ENCODE measurements around the gene ANKRD30A. TPM values are rescaled to one million over a fixed set of nuclear protein-coding genes. Genes with fewer than 3 reads are reported as not detected.

ANKRD30A gene
- total RNA-seq, 1 experiment from 2014 or later: not detected

DNA sequence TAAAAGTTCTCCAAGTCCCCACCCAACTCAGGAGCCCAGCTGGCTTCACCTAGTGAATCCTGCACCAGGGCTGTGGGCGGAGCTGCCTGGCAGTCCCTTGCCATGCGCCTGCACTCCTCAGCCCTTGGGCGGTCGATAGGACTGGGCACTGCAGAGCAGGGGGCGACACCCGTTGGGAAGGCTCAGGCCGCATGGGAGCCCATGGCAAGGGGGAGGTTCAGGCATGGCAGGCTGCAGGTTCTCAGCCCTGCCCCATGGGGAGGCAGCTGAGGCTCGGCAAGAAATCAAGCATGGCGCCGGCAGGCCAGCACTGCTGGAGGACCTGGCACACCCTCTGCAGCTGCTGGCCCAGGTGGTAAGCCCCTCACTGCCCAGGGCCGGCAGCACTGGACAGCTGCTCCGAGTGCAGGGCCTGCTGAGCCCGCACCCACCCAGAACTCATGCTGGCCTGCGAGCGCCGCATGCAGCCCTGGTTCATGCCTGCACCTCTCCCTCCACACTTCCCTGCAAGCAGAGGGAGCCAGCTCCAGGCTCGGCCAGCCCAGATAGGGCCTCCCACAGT, 149.9 kb downstream of the ANKRD30A start:
- H3K27ac Mint-ChIP-seq: no peak overlapping the region
- H3K27me3 Mint-ChIP-seq (ENCODE audit: low read depth): peaks cover 24% of the 10 kb centered on the region
- no peaks in the 10 kb centered on the region for H3K4me1 Mint-ChIP-seq
- peaks cover 85% of the 10 kb centered on the region for H3K9me3 Mint-ChIP-seq
- ChIA-PET POLR2A (no interaction called here), CTCF (no interaction called here)
- ATAC-seq (no peak), DNase-seq (ENCODE audit: low spot score) (no peak)
- peaks cover 71% of the 10 kb centered on the region for H3K36me3 Mint-ChIP-seq
- TF ChIP-seq TEAD1 (CRISPR knock-in tag; IDR thresholded peaks at IDR 0.05): no peak
- TF ChIP-seq TCF7 (CRISPR knock-in tag; IDR thresholded peaks at IDR 0.05; ENCODE audit: low read depth): no peak
- no peak for TF ChIP-seq GRHL2 (CRISPR knock-in tag; IDR thresholded peaks at IDR 0.05; ENCODE audit: insufficient replicate concordance, severe bottlenecking)
- TF ChIP-seq, protein P1, sequence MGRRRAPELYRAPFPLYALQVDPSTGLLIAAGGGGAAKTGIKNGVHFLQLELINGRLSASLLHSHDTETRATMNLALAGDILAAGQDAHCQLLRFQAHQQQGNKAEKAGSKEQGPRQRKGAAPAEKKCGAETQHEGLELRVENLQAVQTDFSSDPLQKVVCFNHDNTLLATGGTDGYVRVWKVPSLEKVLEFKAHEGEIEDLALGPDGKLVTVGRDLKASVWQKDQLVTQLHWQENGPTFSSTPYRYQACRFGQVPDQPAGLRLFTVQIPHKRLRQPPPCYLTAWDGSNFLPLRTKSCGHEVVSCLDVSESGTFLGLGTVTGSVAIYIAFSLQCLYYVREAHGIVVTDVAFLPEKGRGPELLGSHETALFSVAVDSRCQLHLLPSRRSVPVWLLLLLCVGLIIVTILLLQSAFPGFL (CRISPR knock-in tag; IDR thresholded peaks at IDR 0.05; ENCODE audit: borderline replicate concordance): no peak
- TF ChIP-seq, protein P2, sequence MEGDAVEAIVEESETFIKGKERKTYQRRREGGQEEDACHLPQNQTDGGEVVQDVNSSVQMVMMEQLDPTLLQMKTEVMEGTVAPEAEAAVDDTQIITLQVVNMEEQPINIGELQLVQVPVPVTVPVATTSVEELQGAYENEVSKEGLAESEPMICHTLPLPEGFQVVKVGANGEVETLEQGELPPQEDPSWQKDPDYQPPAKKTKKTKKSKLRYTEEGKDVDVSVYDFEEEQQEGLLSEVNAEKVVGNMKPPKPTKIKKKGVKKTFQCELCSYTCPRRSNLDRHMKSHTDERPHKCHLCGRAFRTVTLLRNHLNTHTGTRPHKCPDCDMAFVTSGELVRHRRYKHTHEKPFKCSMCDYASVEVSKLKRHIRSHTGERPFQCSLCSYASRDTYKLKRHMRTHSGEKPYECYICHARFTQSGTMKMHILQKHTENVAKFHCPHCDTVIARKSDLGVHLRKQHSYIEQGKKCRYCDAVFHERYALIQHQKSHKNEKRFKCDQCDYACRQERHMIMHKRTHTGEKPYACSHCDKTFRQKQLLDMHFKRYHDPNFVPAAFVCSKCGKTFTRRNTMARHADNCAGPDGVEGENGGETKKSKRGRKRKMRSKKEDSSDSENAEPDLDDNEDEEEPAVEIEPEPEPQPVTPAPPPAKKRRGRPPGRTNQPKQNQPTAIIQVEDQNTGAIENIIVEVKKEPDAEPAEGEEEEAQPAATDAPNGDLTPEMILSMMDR (IDR thresholded peaks at IDR 0.05): no peak
- TF ChIP-seq KAT7 (CRISPR knock-in tag; IDR thresholded peaks at IDR 0.05; ENCODE audit: borderline replicate concordance): no peak
- TF ChIP-seq, protein P3, sequence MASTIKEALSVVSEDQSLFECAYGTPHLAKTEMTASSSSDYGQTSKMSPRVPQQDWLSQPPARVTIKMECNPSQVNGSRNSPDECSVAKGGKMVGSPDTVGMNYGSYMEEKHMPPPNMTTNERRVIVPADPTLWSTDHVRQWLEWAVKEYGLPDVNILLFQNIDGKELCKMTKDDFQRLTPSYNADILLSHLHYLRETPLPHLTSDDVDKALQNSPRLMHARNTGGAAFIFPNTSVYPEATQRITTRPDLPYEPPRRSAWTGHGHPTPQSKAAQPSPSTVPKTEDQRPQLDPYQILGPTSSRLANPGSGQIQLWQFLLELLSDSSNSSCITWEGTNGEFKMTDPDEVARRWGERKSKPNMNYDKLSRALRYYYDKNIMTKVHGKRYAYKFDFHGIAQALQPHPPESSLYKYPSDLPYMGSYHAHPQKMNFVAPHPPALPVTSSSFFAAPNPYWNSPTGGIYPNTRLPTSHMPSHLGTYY (CRISPR knock-in tag; IDR thresholded peaks at IDR 0.05): no peak
- TF ChIP-seq, protein P4, sequence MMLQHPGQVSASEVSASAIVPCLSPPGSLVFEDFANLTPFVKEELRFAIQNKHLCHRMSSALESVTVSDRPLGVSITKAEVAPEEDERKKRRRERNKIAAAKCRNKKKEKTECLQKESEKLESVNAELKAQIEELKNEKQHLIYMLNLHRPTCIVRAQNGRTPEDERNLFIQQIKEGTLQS (CRISPR knock-in tag; conservative IDR thresholded peaks at IDR 0.05): no peak
- no peak for TF ChIP-seq FOXP1 (CRISPR knock-in tag; IDR thresholded peaks at IDR 0.05; ENCODE audit: borderline replicate concordance)
- TF ChIP-seq, protein P5, sequence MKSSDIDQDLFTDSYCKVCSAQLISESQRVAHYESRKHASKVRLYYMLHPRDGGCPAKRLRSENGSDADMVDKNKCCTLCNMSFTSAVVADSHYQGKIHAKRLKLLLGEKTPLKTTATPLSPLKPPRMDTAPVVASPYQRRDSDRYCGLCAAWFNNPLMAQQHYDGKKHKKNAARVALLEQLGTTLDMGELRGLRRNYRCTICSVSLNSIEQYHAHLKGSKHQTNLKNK (CRISPR knock-in tag; IDR thresholded peaks at IDR 0.05): no peak
- no peak overlapping the region for H3K4me3 Mint-ChIP-seq

DNA sequence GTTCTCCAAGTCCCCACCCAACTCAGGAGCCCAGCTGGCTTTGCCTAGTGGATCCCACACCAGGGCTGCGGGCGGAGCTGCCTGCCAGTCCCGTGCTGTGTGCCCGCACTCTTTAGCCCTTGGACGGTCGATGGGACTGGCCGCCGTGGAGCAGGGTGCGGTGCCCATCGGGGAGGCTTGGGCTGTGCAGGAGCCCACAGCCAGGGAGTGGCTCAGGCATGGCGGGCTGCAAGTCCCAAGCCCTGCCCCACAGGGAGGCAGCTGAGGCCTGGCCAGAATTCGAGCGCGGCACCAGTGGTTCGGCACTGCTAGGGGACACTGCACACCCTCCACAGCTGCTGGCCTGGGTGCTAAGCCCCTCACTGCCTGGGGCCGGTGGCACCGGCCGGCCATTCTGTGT, 159.7 kb downstream of the ANKRD30A start:
- DNase-seq (ENCODE audit: low spot score): no peak
- POLR2A ChIA-PET: no interaction called here
- ATAC-seq: no peak
- H3K4me1 Mint-ChIP-seq: no peaks in the 10 kb centered on the region
- H3K4me3 Mint-ChIP-seq: no peak overlapping the region
- no peak overlapping the region for H3K27ac Mint-ChIP-seq
- H3K27me3 Mint-ChIP-seq (ENCODE audit: low read depth): peaks cover 20% of the 10 kb centered on the region
- peaks cover 85% of the 10 kb centered on the region for H3K9me3 Mint-ChIP-seq
- CTCF ChIA-PET: no interaction called here
- peaks cover 84% of the 10 kb centered on the region for H3K36me3 Mint-ChIP-seq
- TF ChIP-seq, protein P6, sequence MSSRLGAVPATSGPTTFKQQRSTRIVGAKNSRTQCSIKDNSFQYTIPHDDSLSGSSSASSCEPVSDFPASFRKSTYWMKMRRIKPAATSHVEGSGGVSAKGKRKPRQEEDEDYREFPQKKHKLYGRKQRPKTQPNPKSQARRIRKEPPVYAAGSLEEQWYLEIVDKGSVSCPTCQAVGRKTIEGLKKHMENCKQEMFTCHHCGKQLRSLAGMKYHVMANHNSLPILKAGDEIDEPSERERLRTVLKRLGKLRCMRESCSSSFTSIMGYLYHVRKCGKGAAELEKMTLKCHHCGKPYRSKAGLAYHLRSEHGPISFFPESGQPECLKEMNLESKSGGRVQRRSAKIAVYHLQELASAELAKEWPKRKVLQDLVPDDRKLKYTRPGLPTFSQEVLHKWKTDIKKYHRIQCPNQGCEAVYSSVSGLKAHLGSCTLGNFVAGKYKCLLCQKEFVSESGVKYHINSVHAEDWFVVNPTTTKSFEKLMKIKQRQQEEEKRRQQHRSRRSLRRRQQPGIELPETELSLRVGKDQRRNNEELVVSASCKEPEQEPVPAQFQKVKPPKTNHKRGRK (CRISPR knock-in tag; IDR thresholded peaks at IDR 0.05; ENCODE audit: borderline replicate concordance): no peak
- TF ChIP-seq, protein P7, sequence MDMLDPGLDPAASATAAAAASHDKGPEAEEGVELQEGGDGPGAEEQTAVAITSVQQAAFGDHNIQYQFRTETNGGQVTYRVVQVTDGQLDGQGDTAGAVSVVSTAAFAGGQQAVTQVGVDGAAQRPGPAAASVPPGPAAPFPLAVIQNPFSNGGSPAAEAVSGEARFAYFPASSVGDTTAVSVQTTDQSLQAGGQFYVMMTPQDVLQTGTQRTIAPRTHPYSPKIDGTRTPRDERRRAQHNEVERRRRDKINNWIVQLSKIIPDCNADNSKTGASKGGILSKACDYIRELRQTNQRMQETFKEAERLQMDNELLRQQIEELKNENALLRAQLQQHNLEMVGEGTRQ (CRISPR knock-in tag; IDR thresholded peaks at IDR 0.05): no peak
- TF ChIP-seq ZNF416 (CRISPR knock-in tag; IDR thresholded peaks at IDR 0.05) (no peak), TP53 (CRISPR knock-in tag; IDR thresholded peaks at IDR 0.05) (no peak), IRF2 (CRISPR knock-in tag; IDR thresholded peaks at IDR 0.05; ENCODE audit: borderline replicate concordance, low read depth) (no peak), MXD4 (CRISPR knock-in tag; IDR thresholded peaks at IDR 0.05; ENCODE audit: borderline replicate concordance) (no peak), CREM (CRISPR knock-in tag; IDR thresholded peaks at IDR 0.05) (no peak), JUN (CRISPR knock-in tag; IDR thresholded peaks at IDR 0.05) (no peak), CREB1 (CRISPR knock-in tag; IDR thresholded peaks at IDR 0.05) (no peak), ZNF232 (CRISPR knock-in tag; IDR thresholded peaks at IDR 0.05) (no peak)
- TF ChIP-seq, protein P8, sequence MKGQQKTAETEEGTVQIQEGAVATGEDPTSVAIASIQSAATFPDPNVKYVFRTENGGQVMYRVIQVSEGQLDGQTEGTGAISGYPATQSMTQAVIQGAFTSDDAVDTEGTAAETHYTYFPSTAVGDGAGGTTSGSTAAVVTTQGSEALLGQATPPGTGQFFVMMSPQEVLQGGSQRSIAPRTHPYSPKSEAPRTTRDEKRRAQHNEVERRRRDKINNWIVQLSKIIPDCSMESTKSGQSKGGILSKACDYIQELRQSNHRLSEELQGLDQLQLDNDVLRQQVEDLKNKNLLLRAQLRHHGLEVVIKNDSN (CRISPR knock-in tag; IDR thresholded peaks at IDR 0.05): no peak
- TF ChIP-seq, protein P9, sequence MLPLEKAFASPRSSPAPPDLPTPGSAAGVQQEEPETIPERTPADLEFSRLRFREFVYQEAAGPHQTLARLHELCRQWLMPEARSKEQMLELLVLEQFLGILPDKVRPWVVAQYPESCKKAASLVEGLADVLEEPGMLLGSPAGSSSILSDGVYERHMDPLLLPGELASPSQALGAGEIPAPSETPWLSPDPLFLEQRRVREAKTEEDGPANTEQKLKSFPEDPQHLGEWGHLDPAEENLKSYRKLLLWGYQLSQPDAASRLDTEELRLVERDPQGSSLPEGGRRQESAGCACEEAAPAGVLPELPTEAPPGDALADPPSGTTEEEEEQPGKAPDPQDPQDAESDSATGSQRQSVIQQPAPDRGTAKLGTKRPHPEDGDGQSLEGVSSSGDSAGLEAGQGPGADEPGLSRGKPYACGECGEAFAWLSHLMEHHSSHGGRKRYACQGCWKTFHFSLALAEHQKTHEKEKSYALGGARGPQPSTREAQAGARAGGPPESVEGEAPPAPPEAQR (CRISPR knock-in tag; IDR thresholded peaks at IDR 0.05): no peak
- TF ChIP-seq, protein P10, sequence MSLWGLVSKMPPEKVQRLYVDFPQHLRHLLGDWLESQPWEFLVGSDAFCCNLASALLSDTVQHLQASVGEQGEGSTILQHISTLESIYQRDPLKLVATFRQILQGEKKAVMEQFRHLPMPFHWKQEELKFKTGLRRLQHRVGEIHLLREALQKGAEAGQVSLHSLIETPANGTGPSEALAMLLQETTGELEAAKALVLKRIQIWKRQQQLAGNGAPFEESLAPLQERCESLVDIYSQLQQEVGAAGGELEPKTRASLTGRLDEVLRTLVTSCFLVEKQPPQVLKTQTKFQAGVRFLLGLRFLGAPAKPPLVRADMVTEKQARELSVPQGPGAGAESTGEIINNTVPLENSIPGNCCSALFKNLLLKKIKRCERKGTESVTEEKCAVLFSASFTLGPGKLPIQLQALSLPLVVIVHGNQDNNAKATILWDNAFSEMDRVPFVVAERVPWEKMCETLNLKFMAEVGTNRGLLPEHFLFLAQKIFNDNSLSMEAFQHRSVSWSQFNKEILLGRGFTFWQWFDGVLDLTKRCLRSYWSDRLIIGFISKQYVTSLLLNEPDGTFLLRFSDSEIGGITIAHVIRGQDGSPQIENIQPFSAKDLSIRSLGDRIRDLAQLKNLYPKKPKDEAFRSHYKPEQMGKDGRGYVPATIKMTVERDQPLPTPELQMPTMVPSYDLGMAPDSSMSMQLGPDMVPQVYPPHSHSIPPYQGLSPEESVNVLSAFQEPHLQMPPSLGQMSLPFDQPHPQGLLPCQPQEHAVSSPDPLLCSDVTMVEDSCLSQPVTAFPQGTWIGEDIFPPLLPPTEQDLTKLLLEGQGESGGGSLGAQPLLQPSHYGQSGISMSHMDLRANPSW (CRISPR knock-in tag; conservative IDR thresholded peaks at IDR 0.05; ENCODE audit: low read depth): no peak

Data from WTC11 (cell line).